ENCODE measurements around the gene DDX41.
"Not testable (repeated sequence)": the region's sequence is repeated elsewhere in the genome, so short reads cannot be mapped to it uniquely, and the experiment has no call there.

The DDX41 gene

GRCh38 chr5:177516601-177517568 is at the start of gene DDX41:
DDX41 (minus strand) TSS chr5:177516961; CDS start chr5:177516945, 16 bp downstream.
- FAIRE-seq = peak; percentile 80

- no peak for FAIRE-seq
These were observed 48.3 kb upstream of the DDX41 start for GRCh38 chr5:177565046-177565445.

- FAIRE-seq = not testable (repeated sequence)
These were observed 42.7 kb upstream of the DDX41 start for GRCh38 chr5:177559446-177559941.

- no peak for FAIRE-seq
These were observed 41.0 kb upstream of the DDX41 start for GRCh38 chr5:177557796-177558195.

- no peak for FAIRE-seq
These were observed 40.4 kb upstream of the DDX41 start for GRCh38 chr5:177557041-177557647.

GRCh38 chr5:177555665-177556064 is 38.9 kb upstream of the DDX41 start:
- no peak for FAIRE-seq

- FAIRE-seq = no peak
These were observed 38.5 kb upstream of the DDX41 start for GRCh38 chr5:177555228-177555627.

GRCh38 chr5:177554474-177555111 is 37.8 kb upstream of the DDX41 start, which contains the start of gene FAM193B:
FAM193B (minus strand) TSS chr5:177554563; CDS start chr5:177554458, 105 bp downstream.
- no peak for FAIRE-seq

- no peak for FAIRE-seq
These were observed 37.1 kb upstream of the DDX41 start for GRCh38 chr5:177553671-177554429.

GRCh38 chr5:177552839-177553455 is 36.2 kb upstream of the DDX41 start:
- FAIRE-seq = no peak

GRCh38 chr5:177550122-177550521 is 33.4 kb upstream of the DDX41 start:
- no peak for FAIRE-seq

GRCh38 chr5:177548495-177548894 is 31.7 kb upstream of the DDX41 start:
- FAIRE-seq = no peak

GRCh38 chr5:177547736-177548135 is 31.0 kb upstream of the DDX41 start:
- FAIRE-seq = no peak

GRCh38 chr5:177546258-177546741 is 29.5 kb upstream of the DDX41 start:
- no peak for FAIRE-seq

- FAIRE-seq = no peak
These were observed 28.9 kb upstream of the DDX41 start for GRCh38 chr5:177545487-177546257.

- FAIRE-seq = no peak
These were observed 26.2 kb upstream of the DDX41 start for GRCh38 chr5:177542816-177543465.

GRCh38 chr5:177540438-177540837 is 23.7 kb upstream of the DDX41 start:
- no peak for FAIRE-seq

GRCh38 chr5:177539411-177539810 is 22.6 kb upstream of the DDX41 start:
- no peak for FAIRE-seq

GRCh38 chr5:177538876-177539275 is 22.1 kb upstream of the DDX41 start:
- no peak for FAIRE-seq
